HG03108 (cell line): ENCODE measurements around the gene PLEKHB2.
A peak's percentile ranks its signal among the peaks of the same experiment; 100 is the strongest.
"Not testable (repeated sequence)": the region's sequence is repeated elsewhere in the genome, so short reads cannot be mapped to it uniquely, and the experiment has no call there.

Experiments used
- ATAC-seq: cut with Tn5 transposase; IDR thresholded peaks from one replicate; pipeline ENCODE4 v1.9.1; 2021; ENCODE audit warnings: moderate library complexity; ENCODE audit not compliant: unreplicated experiment

Gene PLEKHB2

GRCh38 chr2:131105156-131105949 lies at the start of gene PLEKHB2:
TSS of gene PLEKHB2 (plus strand) at chr2:131105336. CDS start at chr2:131120942, 15,606 bp downstream.
- peak; percentile 72 for ATAC-seq

GRCh38 chr2:131056204-131056931 lies 48.8 kb upstream of the PLEKHB2 start:
- no peak for ATAC-seq

- no peak for ATAC-seq
These were observed 48.2 kb upstream of the PLEKHB2 start for GRCh38 chr2:131056932-131057287.

- ATAC-seq = no peak
These were observed 46.8 kb upstream of the PLEKHB2 start for GRCh38 chr2:131058214-131058843.

- no peak for ATAC-seq
These were observed 46.2 kb upstream of the PLEKHB2 start for GRCh38 chr2:131058920-131059319.

GRCh38 chr2:131063501-131064283 lies 41.4 kb upstream of the PLEKHB2 start:
- ATAC-seq = no peak

- no peak for ATAC-seq
These were observed 40.3 kb upstream of the PLEKHB2 start for GRCh38 chr2:131064589-131065512.

GRCh38 chr2:131067465-131068125 lies 37.5 kb upstream of the PLEKHB2 start:
- ATAC-seq = no peak

GRCh38 chr2:131068172-131068571 lies 37.0 kb upstream of the PLEKHB2 start:
- not testable (repeated sequence) for ATAC-seq

GRCh38 chr2:131075578-131075977 lies 29.6 kb upstream of the PLEKHB2 start:
- not testable (repeated sequence) for ATAC-seq

GRCh38 chr2:131076707-131077106 lies 28.4 kb upstream of the PLEKHB2 start:
- ATAC-seq = no peak

- ATAC-seq = no peak
These were observed 27.8 kb upstream of the PLEKHB2 start for GRCh38 chr2:131077182-131077846.

- ATAC-seq = no peak
These were observed 27.2 kb upstream of the PLEKHB2 start for GRCh38 chr2:131077966-131078365.

- not testable (repeated sequence) for ATAC-seq
These were observed 25.2 kb upstream of the PLEKHB2 start for GRCh38 chr2:131079931-131080330.

GRCh38 chr2:131081190-131081589 lies 23.9 kb upstream of the PLEKHB2 start:
- no peak for ATAC-seq

GRCh38 chr2:131085646-131086045 lies 19.5 kb upstream of the PLEKHB2 start:
- ATAC-seq = no peak

GRCh38 chr2:131092458-131093005 lies 12.6 kb upstream of the PLEKHB2 start:
- ATAC-seq = no peak

- ATAC-seq = peak; percentile 82
These were observed 12.0 kb upstream of the PLEKHB2 start, which contains the start of gene FAM168B for GRCh38 chr2:131093006-131093695. TSS of gene FAM168B (minus strand) at chr2:131093460. CDS start at chr2:131082646, 10,814 bp downstream.
